ENCODE results near the gene BEND7.

DNA sequence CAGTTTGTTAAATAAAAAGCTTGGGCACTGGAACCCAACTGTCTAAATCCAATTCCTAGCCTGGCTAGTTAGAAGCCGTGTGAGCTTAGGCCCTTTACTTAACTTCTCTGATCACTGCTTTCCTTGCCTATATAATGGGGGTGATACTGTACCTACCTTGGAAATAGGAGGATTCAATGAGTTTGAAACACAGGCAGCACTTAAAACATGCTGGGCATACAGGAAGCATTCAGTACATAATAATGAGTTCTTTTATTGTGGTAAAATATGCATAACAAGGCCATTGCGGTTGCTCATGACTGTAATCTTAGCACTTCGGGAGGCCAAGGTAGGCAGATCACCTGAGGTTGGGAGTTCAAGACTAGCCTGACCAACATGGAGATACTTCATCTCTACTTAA is 133.3 kb downstream of the BEND7 start:
- TF ChIP-seq SP2 (IDR thresholded peaks at IDR 0.05; ENCODE audit: extremely low read depth, low read depth, low read length, poor library complexity, severe bottlenecking) (no peak), ZNF175 (CRISPR knock-in tag; IDR thresholded peaks at IDR 0.05; ENCODE audit: low read depth) (no peak), BRD4 (IDR thresholded peaks at IDR 0.05) (no peak), MCM7 (IDR thresholded peaks at IDR 0.05) (no peak), CHD2 (IDR thresholded peaks at IDR 0.05; ENCODE audit: low read depth, low read length) (no peak), TRIM24 (IDR thresholded peaks at IDR 0.05) (no peak), SIX5 (IDR thresholded peaks at IDR 0.05; ENCODE audit: borderline replicate concordance in 1 of 2, insufficient read depth in 1 of 2, low read depth in 1 of 2, low read length in 2 of 2) (no peak)
- TF ChIP-seq, protein P1, sequence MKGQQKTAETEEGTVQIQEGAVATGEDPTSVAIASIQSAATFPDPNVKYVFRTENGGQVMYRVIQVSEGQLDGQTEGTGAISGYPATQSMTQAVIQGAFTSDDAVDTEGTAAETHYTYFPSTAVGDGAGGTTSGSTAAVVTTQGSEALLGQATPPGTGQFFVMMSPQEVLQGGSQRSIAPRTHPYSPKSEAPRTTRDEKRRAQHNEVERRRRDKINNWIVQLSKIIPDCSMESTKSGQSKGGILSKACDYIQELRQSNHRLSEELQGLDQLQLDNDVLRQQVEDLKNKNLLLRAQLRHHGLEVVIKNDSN (CRISPR knock-in tag; IDR thresholded peaks at IDR 0.05): no peak
- TF ChIP-seq, protein P2, sequence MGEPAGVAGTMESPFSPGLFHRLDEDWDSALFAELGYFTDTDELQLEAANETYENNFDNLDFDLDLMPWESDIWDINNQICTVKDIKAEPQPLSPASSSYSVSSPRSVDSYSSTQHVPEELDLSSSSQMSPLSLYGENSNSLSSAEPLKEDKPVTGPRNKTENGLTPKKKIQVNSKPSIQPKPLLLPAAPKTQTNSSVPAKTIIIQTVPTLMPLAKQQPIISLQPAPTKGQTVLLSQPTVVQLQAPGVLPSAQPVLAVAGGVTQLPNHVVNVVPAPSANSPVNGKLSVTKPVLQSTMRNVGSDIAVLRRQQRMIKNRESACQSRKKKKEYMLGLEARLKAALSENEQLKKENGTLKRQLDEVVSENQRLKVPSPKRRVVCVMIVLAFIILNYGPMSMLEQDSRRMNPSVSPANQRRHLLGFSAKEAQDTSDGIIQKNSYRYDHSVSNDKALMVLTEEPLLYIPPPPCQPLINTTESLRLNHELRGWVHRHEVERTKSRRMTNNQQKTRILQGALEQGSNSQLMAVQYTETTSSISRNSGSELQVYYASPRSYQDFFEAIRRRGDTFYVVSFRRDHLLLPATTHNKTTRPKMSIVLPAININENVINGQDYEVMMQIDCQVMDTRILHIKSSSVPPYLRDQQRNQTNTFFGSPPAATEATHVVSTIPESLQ (CRISPR knock-in tag; IDR thresholded peaks at IDR 0.05): no peak
- TF ChIP-seq, protein P3, sequence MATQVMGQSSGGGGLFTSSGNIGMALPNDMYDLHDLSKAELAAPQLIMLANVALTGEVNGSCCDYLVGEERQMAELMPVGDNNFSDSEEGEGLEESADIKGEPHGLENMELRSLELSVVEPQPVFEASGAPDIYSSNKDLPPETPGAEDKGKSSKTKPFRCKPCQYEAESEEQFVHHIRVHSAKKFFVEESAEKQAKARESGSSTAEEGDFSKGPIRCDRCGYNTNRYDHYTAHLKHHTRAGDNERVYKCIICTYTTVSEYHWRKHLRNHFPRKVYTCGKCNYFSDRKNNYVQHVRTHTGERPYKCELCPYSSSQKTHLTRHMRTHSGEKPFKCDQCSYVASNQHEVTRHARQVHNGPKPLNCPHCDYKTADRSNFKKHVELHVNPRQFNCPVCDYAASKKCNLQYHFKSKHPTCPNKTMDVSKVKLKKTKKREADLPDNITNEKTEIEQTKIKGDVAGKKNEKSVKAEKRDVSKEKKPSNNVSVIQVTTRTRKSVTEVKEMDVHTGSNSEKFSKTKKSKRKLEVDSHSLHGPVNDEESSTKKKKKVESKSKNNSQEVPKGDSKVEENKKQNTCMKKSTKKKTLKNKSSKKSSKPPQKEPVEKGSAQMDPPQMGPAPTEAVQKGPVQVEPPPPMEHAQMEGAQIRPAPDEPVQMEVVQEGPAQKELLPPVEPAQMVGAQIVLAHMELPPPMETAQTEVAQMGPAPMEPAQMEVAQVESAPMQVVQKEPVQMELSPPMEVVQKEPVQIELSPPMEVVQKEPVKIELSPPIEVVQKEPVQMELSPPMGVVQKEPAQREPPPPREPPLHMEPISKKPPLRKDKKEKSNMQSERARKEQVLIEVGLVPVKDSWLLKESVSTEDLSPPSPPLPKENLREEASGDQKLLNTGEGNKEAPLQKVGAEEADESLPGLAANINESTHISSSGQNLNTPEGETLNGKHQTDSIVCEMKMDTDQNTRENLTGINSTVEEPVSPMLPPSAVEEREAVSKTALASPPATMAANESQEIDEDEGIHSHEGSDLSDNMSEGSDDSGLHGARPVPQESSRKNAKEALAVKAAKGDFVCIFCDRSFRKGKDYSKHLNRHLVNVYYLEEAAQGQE (IDR thresholded peaks at IDR 0.05; ENCODE audit: borderline replicate concordance): no peak
- TF ChIP-seq, protein P3 (CRISPR knock-in tag; IDR thresholded peaks at IDR 0.05; ENCODE audit: low read depth): no peak
- TF ChIP-seq, protein P4, sequence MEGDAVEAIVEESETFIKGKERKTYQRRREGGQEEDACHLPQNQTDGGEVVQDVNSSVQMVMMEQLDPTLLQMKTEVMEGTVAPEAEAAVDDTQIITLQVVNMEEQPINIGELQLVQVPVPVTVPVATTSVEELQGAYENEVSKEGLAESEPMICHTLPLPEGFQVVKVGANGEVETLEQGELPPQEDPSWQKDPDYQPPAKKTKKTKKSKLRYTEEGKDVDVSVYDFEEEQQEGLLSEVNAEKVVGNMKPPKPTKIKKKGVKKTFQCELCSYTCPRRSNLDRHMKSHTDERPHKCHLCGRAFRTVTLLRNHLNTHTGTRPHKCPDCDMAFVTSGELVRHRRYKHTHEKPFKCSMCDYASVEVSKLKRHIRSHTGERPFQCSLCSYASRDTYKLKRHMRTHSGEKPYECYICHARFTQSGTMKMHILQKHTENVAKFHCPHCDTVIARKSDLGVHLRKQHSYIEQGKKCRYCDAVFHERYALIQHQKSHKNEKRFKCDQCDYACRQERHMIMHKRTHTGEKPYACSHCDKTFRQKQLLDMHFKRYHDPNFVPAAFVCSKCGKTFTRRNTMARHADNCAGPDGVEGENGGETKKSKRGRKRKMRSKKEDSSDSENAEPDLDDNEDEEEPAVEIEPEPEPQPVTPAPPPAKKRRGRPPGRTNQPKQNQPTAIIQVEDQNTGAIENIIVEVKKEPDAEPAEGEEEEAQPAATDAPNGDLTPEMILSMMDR (IDR thresholded peaks at IDR 0.05 in 2 of 3, conservative IDR thresholded peaks at IDR 0.05 in 1 of 3; ENCODE audit: insufficient read depth in 2 of 3, low read depth in 1 of 3, low read length in 3 of 3): no peak

Data from K562 (cell line).